ENCODE data around the gene SPHK2.

Gene SPHK2

GRCh38 chr19:48668761-48669160 lies 49.5 kb downstream of the SPHK2 start:
- H3K36me3 ChIP-seq (ENCODE audit: control insufficient read depth, low read length), result no peaks in the 10 kb centered on the region
- H3K27ac ChIP-seq (ENCODE audit: low read depth, low read length), result no peak overlapping the region
- no peak overlapping the region for H3K4me2 ChIP-seq (ENCODE audit: low read length)
- H3K9me3 ChIP-seq (ENCODE audit: control insufficient read depth, insufficient read depth, low read length), result peaks cover 5% of the 10 kb centered on the region; the same call in 1 of the 2 replicates
- H3K79me2 ChIP-seq (ENCODE audit: control insufficient read depth, low read length), result no peaks in the 10 kb centered on the region
- H3K4me1 ChIP-seq (ENCODE audit: control insufficient read depth, low read length), result no peaks in the 10 kb centered on the region
- TF ChIP-seq EZH2phosphoT487 (IDR thresholded peaks at IDR 0.05; ENCODE audit: borderline replicate concordance, low read length), result no peak
- no peak for TF ChIP-seq CTCF (IDR thresholded peaks at IDR 0.05; ENCODE audit: low read depth, low read length, poor library complexity, severe bottlenecking)
- H3K9me2 ChIP-seq (replicated peaks; ENCODE audit: control insufficient read depth, low read length), result no peaks in the 10 kb centered on the region
- no peaks in the 10 kb centered on the region for H4K20me1 ChIP-seq (ENCODE audit: control insufficient read depth, insufficient read depth, low read depth, low read length)
- H3K27me3 ChIP-seq (ENCODE audit: control insufficient read depth, low read length), result no peaks in the 10 kb centered on the region
- H3F3A ChIP-seq (ENCODE audit: control insufficient read depth, insufficient read depth), result no peaks in the 10 kb centered on the region
- H3K4me3 ChIP-seq (ENCODE audit: low read length), result no peak overlapping the region

GRCh38 chr19:48669903-48670668 lies 50.8 kb downstream of the SPHK2 start:
- Histone ChIP-seq H3K27ac (ENCODE audit: low read depth, low read length) (no peak overlapping the region), H3K79me2 (ENCODE audit: control insufficient read depth, low read length) (no peaks in the 10 kb centered on the region)
- TF ChIP-seq CTCF (IDR thresholded peaks at IDR 0.05; ENCODE audit: low read depth, low read length, poor library complexity, severe bottlenecking) (no peak), EZH2phosphoT487 (IDR thresholded peaks at IDR 0.05; ENCODE audit: borderline replicate concordance, low read length) (no peak)

DNA sequence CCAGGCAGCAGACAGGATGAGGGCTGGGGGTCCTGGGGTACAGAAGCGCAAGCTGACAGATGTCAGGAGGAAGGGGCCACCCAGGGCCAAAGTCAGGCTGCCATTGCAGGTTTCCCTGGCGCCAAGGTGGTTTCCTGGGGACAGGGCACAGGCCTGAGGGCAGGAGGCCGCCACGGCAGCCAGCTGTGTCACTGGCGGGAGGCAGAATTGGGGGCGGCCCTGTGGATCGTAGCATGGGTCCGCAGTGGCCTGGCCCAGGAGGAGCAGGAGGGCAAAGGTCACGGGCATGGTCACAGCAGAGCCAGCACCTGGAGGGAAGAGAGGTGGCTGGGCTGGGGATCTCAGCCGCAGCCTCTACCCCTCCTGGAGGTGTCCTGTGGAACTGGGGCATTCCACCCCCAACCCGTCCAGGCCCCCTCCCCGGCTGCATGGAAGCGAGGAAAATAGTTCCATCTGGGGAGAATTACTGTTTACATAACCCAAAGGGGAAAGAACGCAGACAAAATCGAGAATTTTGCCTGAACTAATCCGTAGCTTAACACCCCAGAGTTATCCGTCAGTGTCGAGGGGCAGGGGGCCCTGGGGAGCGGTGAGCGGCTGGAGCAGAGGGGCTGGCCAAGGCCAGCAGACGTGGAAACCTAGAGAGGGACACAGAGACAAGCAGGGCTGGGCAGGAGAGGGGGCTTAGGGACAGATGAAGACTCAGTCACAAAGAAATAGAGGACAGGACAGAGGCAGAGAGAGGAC lies 51.6 kb downstream of the SPHK2 start:
- no peak overlapping the region for H3K27ac ChIP-seq (ENCODE audit: low read depth, low read length)
- peaks cover 5% of the 10 kb centered on the region; the same call in 1 of the 2 replicates for H3K9me3 ChIP-seq (ENCODE audit: control insufficient read depth, insufficient read depth, low read length)
- no peaks in the 10 kb centered on the region for H3K79me2 ChIP-seq (ENCODE audit: control insufficient read depth, low read length)
- TF ChIP-seq CTCF (IDR thresholded peaks at IDR 0.05; ENCODE audit: low read depth, low read length, poor library complexity, severe bottlenecking) (no peak), EZH2phosphoT487 (IDR thresholded peaks at IDR 0.05; ENCODE audit: borderline replicate concordance, low read length) (no peak)
- H3K4me2 ChIP-seq (ENCODE audit: low read length), result no peak overlapping the region
- H3K9me2 ChIP-seq (replicated peaks; ENCODE audit: control insufficient read depth, low read length), result no peaks in the 10 kb centered on the region
- no peak overlapping the region for H3K4me3 ChIP-seq (ENCODE audit: low read length)
- H3K4me1 ChIP-seq (ENCODE audit: control insufficient read depth, low read length), result peaks cover 9% of the 10 kb centered on the region
- no peaks in the 10 kb centered on the region for H4K20me1 ChIP-seq (ENCODE audit: control insufficient read depth, insufficient read depth, low read depth, low read length)
- no peaks in the 10 kb centered on the region for H3K27me3 ChIP-seq (ENCODE audit: control insufficient read depth, low read length)
- H3F3A ChIP-seq (ENCODE audit: control insufficient read depth, insufficient read depth), result no peaks in the 10 kb centered on the region
- no peaks in the 10 kb centered on the region for H3K36me3 ChIP-seq (ENCODE audit: control insufficient read depth, low read length)

More at GRCh38 chr19:48669903-48670668, 50.8 kb downstream of the SPHK2 start:
- no peaks in the 10 kb centered on the region for H3K9me2 ChIP-seq (replicated peaks; ENCODE audit: control insufficient read depth, low read length)
- no peak overlapping the region for H3K4me2 ChIP-seq (ENCODE audit: low read length)
- no peaks in the 10 kb centered on the region for H3K27me3 ChIP-seq (ENCODE audit: control insufficient read depth, low read length)
- H3K9me3 ChIP-seq (ENCODE audit: control insufficient read depth, insufficient read depth, low read length), result peaks cover 5% of the 10 kb centered on the region; the same call in 1 of the 2 replicates
- no peaks in the 10 kb centered on the region for H3F3A ChIP-seq (ENCODE audit: control insufficient read depth, insufficient read depth)
- peaks cover 3% of the 10 kb centered on the region for H3K4me1 ChIP-seq (ENCODE audit: control insufficient read depth, low read length)
- no peaks in the 10 kb centered on the region for H3K36me3 ChIP-seq (ENCODE audit: control insufficient read depth, low read length)
- H4K20me1 ChIP-seq (ENCODE audit: control insufficient read depth, insufficient read depth, low read depth, low read length), result no peaks in the 10 kb centered on the region
- no peak overlapping the region for H3K4me3 ChIP-seq (ENCODE audit: low read length)

Data from DOHH2 (cell line).